HG03469 (cell line): Measurements from ENCODE around the gene DACH1.

Experiments
- ATAC-seq: cut with Tn5 transposase; IDR thresholded peaks from one replicate; pipeline ENCODE4 v1.9.1; 2021; ENCODE audit warnings: mild to moderate bottlenecking, moderate library complexity, moderate number of reproducible peaks; ENCODE audit not compliant: unreplicated experiment

DACH1 gene

DNA sequence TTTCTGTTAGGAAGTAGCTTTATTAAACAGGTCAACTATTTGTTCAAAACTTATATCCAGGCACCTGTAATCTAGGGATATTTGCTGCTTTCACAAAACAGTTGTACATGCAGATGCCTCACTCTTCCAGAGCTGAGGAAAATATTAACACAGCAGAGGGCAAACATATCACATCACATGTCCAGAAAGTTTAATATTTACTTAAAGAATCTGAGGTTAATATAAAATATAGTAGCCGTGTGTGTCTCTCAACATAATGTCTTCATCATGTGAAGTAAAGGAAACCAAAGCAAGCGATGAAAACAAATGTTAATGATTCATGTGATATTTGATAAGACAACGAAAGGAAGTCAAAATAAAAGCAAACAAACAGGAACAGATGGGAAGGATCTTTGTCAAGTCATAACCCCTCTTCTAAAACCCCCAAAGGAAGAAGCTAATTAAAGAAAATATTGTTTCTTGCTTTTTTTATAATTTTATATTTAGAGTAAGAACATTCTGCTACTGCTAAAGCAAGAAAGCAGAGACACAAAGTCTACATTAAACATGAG, 418.8 kb downstream of the DACH1 start:
- ATAC-seq = no peak

- ATAC-seq = no peak
Observed at GRCh38 chr13:71437704-71438103, 429.3 kb downstream of the DACH1 start.

DNA sequence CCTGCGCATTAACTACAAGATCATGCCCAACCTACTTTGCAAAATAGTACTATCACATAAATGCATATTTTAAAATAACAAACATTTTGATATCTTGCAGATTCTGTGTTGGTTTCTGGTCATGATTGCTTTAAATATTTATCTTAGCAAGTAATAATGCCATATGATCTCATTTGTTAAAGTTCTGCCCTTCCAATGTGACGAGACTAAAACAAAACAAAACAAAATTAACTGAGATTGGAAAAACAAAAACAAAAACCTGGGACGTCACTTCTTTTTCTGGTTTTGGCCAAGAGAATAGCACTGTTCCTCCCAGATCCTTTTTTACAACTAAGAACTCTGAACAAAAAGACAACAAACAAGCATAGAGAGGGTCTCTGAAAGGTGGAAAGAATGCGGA, 436.3 kb downstream of the DACH1 start:
- no peak for ATAC-seq

DNA sequence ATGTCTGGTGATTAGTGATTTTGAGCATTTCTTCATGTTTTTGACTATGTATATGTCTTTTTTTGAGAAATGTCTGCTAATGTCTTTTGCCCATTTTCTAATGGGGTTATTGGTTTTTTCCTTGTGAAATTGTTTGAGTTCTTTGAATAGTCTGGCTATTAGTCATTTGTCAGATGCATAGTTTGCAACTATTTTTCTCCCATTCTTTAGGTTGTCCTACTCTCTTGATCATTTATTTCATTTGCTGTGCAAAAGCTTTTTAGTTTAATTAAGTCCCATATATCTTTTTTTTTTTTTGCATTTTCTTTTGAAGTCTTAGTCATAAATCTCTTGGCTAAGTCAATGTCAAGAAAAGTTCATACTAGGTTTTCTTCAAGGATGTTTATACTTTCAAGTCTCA, 449.8 kb downstream of the DACH1 start:
- no peak for ATAC-seq

GRCh38 chr13:71412231-71412630, 454.8 kb downstream of the DACH1 start:
- ATAC-seq = no peak

DNA sequence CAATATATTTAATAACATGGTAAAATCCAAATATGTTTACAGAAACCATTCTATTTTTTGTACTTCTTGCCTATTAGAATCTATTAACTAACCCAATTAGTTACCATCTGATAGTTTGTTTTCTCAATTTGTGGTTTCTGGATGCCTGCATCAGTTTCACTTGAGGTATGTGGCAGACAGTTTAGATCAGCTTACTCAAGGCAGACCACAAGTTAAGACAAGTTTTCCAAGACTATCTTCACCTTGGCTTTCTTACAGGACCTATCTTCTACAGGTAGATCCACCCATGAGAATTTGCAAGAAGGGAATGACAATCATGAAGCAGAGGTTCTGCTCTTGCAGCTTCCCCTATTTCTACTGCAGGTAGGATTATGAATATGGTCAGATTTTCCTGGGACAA, 458.6 kb downstream of the DACH1 start:
- no peak for ATAC-seq

- ATAC-seq = no peak
Observed at GRCh38 chr13:71399631-71400215, 467.3 kb downstream of the DACH1 start.

- ATAC-seq = no peak
Observed at GRCh38 chr13:71396149-71396548, 470.9 kb downstream of the DACH1 start.

- ATAC-seq = no peak
Observed at GRCh38 chr13:71395053-71395452, 472.0 kb downstream of the DACH1 start.

DNA sequence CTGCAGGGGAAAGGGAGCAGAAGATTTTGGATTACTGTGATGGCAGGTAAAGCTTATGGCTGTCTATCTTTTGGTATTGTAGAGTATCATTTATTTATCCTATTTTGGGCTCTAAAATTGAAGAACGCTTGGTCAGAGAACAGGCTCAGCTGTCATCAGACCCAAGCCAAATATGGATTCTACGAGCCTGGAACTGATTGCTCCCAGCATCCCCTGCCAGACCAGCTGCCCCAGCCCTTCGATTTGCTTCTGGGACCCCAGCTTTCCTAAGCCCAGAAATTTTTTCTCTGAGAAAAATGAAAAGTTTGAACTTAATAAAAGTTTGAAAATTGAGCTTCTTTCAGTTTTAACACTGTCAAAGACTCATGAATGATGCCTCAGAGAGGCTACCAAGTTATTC, 472.8 kb downstream of the DACH1 start:
- no peak for ATAC-seq
